HT1080 (cell line): ENCODE data around the gene BLCAP. TPM values are rescaled to one million over a fixed set of nuclear protein-coding genes. Genes with fewer than 3 reads are reported as not detected.
"Not testable (repeated sequence)": the region's sequence is repeated elsewhere in the genome, so short reads cannot be mapped to it uniquely, and the experiment has no call there.

ENCODE experiments used
- DNase-seq: peaks from one replicate; pipeline ENCODE4 v3.0.0-alpha.2; 2015; ENCODE audit warnings: low read depth
- total RNA-seq: library from RNA; depleted of rRNA; stranded (reverse); fragments of >200 nt; shearing (Covaris generic); gene quantifications from 2 replicates; pipeline ENCODE4 v1.2.3, GENCODE V29; 2014; rRNA removed

BLCAP gene
- total RNA-seq, 1 experiment from 2014 or later = 44.9 TPM

- no peak for DNase-seq
These were observed 36.9 kb downstream of the BLCAP start for GRCh38 chr20:37490663-37491350.

- DNase-seq = not testable (repeated sequence)
These were observed 41.5 kb downstream of the BLCAP start for GRCh38 chr20:37486209-37486608.

GRCh38 chr20:37484331-37484730 lies 43.3 kb downstream of the BLCAP start:
- DNase-seq = no peak

GRCh38 chr20:37481610-37482009 lies 46.1 kb downstream of the BLCAP start:
- no peak for DNase-seq

GRCh38 chr20:37480919-37481318 lies 46.8 kb downstream of the BLCAP start:
- DNase-seq = no peak

- DNase-seq = no peak
These were observed 47.6 kb downstream of the BLCAP start for GRCh38 chr20:37479925-37480691.

GRCh38 chr20:37479266-37479665 lies 48.4 kb downstream of the BLCAP start:
- DNase-seq = no peak

GRCh38 chr20:37477041-37477440 lies 50.6 kb downstream of the BLCAP start:
- no peak for DNase-seq

- DNase-seq = no peak
These were observed 52.4 kb downstream of the BLCAP start for GRCh38 chr20:37475252-37475651.

GRCh38 chr20:37474386-37474785 lies 53.3 kb downstream of the BLCAP start:
- DNase-seq = no peak

GRCh38 chr20:37473249-37474000 lies 54.3 kb downstream of the BLCAP start:
- no peak for DNase-seq

GRCh38 chr20:37472435-37472834 lies 55.2 kb downstream of the BLCAP start:
- not testable (repeated sequence) for DNase-seq

GRCh38 chr20:37471741-37472235 lies 55.9 kb downstream of the BLCAP start:
- DNase-seq = no peak

- DNase-seq = not testable (repeated sequence)
These were observed 57.5 kb downstream of the BLCAP start for GRCh38 chr20:37470190-37470589.

GRCh38 chr20:37469531-37469930 lies 58.1 kb downstream of the BLCAP start:
- DNase-seq = no peak

GRCh38 chr20:37468886-37469285 lies 58.8 kb downstream of the BLCAP start:
- DNase-seq = no peak

Other genes with a start within 250 kb of the BLCAP start
- 18.9 and 20.5 TPM in 2 replicates for gene MANBAL, start 238.2 kb downstream of the BLCAP start, total RNA-seq
- 10.5 and 13.9 TPM in 2 replicates for gene SRC, start 181.7 kb downstream of the BLCAP start, total RNA-seq
- not detected in 2 replicates for gene NNAT, start 6.6 kb downstream of the BLCAP start, total RNA-seq
- gene CTNNBL1, start 166.2 kb upstream of the BLCAP start, total RNA-seq = 41.2 and 43.1 TPM in 2 replicates